ENCODE measurements around the gene CLCA2.

Gene CLCA2

GRCh38 chr1:86434059-86434458 is 10.1 kb downstream of the CLCA2 start:
- DNase-seq, result no peak

- DNase-seq, result no peak
Measured at GRCh38 chr1:86435327-86435726, 11.4 kb downstream of the CLCA2 start.

- peak; percentile 34 for DNase-seq
Measured at GRCh38 chr1:86436041-86436440, 12.1 kb downstream of the CLCA2 start.

GRCh38 chr1:86441581-86441980 is 17.6 kb downstream of the CLCA2 start:
- DNase-seq, result no peak

GRCh38 chr1:86441997-86442396 is 18.0 kb downstream of the CLCA2 start:
- no peak for DNase-seq

- no peak for DNase-seq
Measured at GRCh38 chr1:86445919-86446318, 21.9 kb downstream of the CLCA2 start.

GRCh38 chr1:86447198-86447790 is 23.3 kb downstream of the CLCA2 start:
- DNase-seq, result no peak

GRCh38 chr1:86448670-86449069 is 24.7 kb downstream of the CLCA2 start:
- DNase-seq, result no peak

GRCh38 chr1:86449103-86449502 is 25.1 kb downstream of the CLCA2 start:
- no peak for DNase-seq

GRCh38 chr1:86450847-86451246 is 26.9 kb downstream of the CLCA2 start:
- DNase-seq, result no peak

- DNase-seq, result no peak
Measured at GRCh38 chr1:86453664-86454063, 29.7 kb downstream of the CLCA2 start.

GRCh38 chr1:86455073-86455472 is 31.1 kb downstream of the CLCA2 start:
- no peak for DNase-seq

- no peak for DNase-seq
Measured at GRCh38 chr1:86460998-86461397, 37.0 kb downstream of the CLCA2 start.

- no peak for DNase-seq
Measured at GRCh38 chr1:86461482-86461881, 37.5 kb downstream of the CLCA2 start.

GRCh38 chr1:86464819-86465218 is 40.8 kb downstream of the CLCA2 start:
- no peak for DNase-seq

GRCh38 chr1:86466109-86466844 is 42.3 kb downstream of the CLCA2 start:
- DNase-seq, result no peak

GRCh38 chr1:86466986-86467385 is 43.0 kb downstream of the CLCA2 start:
- no peak for DNase-seq

GRCh38 chr1:86468501-86468977 is 44.6 kb downstream of the CLCA2 start, which contains the start of gene CLCA1:
CLCA1 (plus strand) TSS chr1:86468927; CDS start chr1:86468972, 45 bp downstream.
- peak; percentile 48 for DNase-seq

- no peak for DNase-seq
Measured at GRCh38 chr1:86470859-86471258, 46.9 kb downstream of the CLCA2 start.

- no peak for DNase-seq
Measured at GRCh38 chr1:86471291-86471690, 47.3 kb downstream of the CLCA2 start.

GRCh38 chr1:86472152-86472551 is 48.2 kb downstream of the CLCA2 start:
- DNase-seq, result no peak

- no peak for DNase-seq
Measured at GRCh38 chr1:86472767-86473166, 48.8 kb downstream of the CLCA2 start.

- DNase-seq, result no peak
Measured at GRCh38 chr1:86477256-86477655, 53.3 kb downstream of the CLCA2 start.

GRCh38 chr1:86477682-86478081 is 53.7 kb downstream of the CLCA2 start:
- DNase-seq, result no peak

Data from NCI-H2171 (cell line).